SU-DHL-6 (cell line): ENCODE results near the gene CACNG3.

Experiments
- H2AFZ ChIP-seq: fragments of 200-600 bp; sonication (generic); 2 replicates; pipeline ENCODE4 v1.6.1; 2014; ENCODE audit warnings: low read depth, mild to moderate bottlenecking, moderate library complexity, mixed read lengths, antibody characterized with exemption, low read length; ENCODE audit not compliant: severe bottlenecking
- H3F3A ChIP-seq: fragments of 200-600 bp; shearing (Covaris generic); 2 replicates; pipeline ENCODE4 v1.6.0; 2016; ENCODE audit warnings: antibody characterized with exemption, mild to moderate bottlenecking; ENCODE audit not compliant: insufficient read depth
- H3K27ac ChIP-seq: fragments of 200-600 bp; sonication (generic); 2 replicates; pipeline ENCODE4 v1.5.1; 2016; ENCODE audit warnings: low read depth, mild to moderate bottlenecking, low read length, moderate library complexity, mixed read lengths
- H3K27me3 ChIP-seq: fragments of 200-600 bp; sonication (generic), shearing (Covaris generic); 2 replicates; pipeline ENCODE4 v1.6.0; 2014; ENCODE audit warnings: mild to moderate bottlenecking, low read length
- H3K36me3 ChIP-seq: fragments of 200-600 bp; sonication (generic); 2 replicates; pipeline ENCODE4 v1.6.1; 2014; ENCODE audit warnings: mild to moderate bottlenecking, low read length, mixed read lengths
- H3K4me2 ChIP-seq: fragments of 300-600, 200-600 bp; shearing (Covaris generic), sonication (generic); 2 replicates; pipeline ENCODE4 v1.6.0; 2014; ENCODE audit warnings: low read length, low read depth, mild to moderate bottlenecking; ENCODE audit not compliant: poor library complexity, severe bottlenecking
- H3K4me3 ChIP-seq: fragments of 200-600 bp; sonication (generic); 2 replicates; pipeline ENCODE4 v1.5.1; 2014; ENCODE audit warnings: antibody characterized with exemption, low read length, mild to moderate bottlenecking, mixed read lengths; ENCODE audit not compliant: insufficient read depth, poor library complexity, severe bottlenecking
- H3K79me2 ChIP-seq: fragments of 200-600 bp; sonication (generic); 2 replicates; pipeline ENCODE4 v1.6.1; 2014; ENCODE audit warnings: mild to moderate bottlenecking, low read length, moderate library complexity; ENCODE audit not compliant: insufficient read depth
- H3K9ac ChIP-seq: fragments of 200-600 bp; sonication (generic); 2 replicates; pipeline ENCODE4 v1.7.0; 2014; ENCODE audit warnings: mild to moderate bottlenecking, low read length
- H3K9me2 ChIP-seq: fragments of 200-600 bp; sonication (generic); replicated peaks from 2 replicates; pipeline ENCODE4 v1.6.1; 2014; ENCODE audit warnings: low read length; ENCODE audit not compliant: insufficient read depth
- H3K9me3 ChIP-seq: fragments of 200-600 bp; sonication (generic); 2 replicates; pipeline ENCODE4 v1.6.1; 2014; ENCODE audit warnings: low read length, mixed read lengths; ENCODE audit not compliant: insufficient read depth
- H4K20me1 ChIP-seq: fragments of 200-600 bp; sonication (generic); 2 replicates; pipeline ENCODE4 v1.6.1; 2014; ENCODE audit warnings: low read depth, mild to moderate bottlenecking, antibody characterized with exemption, low read length, moderate library complexity, mixed read lengths
- EZH2phosphoT487 ChIP-seq: fragments of 200-600 bp; sonication (generic), shearing (Covaris generic); conservative IDR thresholded peaks from 2 replicates; pipeline ENCODE4 v1.6.1; 2018; ENCODE audit warnings: mild to moderate bottlenecking, antibody characterized with exemption, low read length, moderate library complexity, mixed read lengths
- TF ChIP-seq, protein P1 (sequence below): fragments of 200-600 bp; sonication (generic); IDR thresholded peaks from one replicate; pipeline ENCODE4 v1.5.1; 2017; ENCODE audit warnings: antibody characterized with exemption, mild to moderate bottlenecking, low read length, moderate library complexity; ENCODE audit not compliant: insufficient read depth, poor library complexity, severe bottlenecking

The CACNG3 gene

GRCh38 chr16:24281466-24281865, 25.3 kb downstream of the CACNG3 start:
- Histone ChIP-seq H3F3A (no peaks in the 10 kb centered on the region), H3K9me2 (no peaks in the 10 kb centered on the region), H3K27me3 (no peaks in the 10 kb centered on the region; the same call in 1 of the 2 replicates), H3K79me2 (no peaks in the 10 kb centered on the region), H4K20me1 (no peaks in the 10 kb centered on the region), H3K9me3 (no peaks in the 10 kb centered on the region), H3K4me3 (no peak overlapping the region), H3K9ac (no peak overlapping the region), H2AFZ (no peak overlapping the region), H3K4me2 (no peak overlapping the region), H3K27ac (no peak overlapping the region), H3K36me3 (no peaks in the 10 kb centered on the region)
- TF ChIP-seq, protein P1, sequence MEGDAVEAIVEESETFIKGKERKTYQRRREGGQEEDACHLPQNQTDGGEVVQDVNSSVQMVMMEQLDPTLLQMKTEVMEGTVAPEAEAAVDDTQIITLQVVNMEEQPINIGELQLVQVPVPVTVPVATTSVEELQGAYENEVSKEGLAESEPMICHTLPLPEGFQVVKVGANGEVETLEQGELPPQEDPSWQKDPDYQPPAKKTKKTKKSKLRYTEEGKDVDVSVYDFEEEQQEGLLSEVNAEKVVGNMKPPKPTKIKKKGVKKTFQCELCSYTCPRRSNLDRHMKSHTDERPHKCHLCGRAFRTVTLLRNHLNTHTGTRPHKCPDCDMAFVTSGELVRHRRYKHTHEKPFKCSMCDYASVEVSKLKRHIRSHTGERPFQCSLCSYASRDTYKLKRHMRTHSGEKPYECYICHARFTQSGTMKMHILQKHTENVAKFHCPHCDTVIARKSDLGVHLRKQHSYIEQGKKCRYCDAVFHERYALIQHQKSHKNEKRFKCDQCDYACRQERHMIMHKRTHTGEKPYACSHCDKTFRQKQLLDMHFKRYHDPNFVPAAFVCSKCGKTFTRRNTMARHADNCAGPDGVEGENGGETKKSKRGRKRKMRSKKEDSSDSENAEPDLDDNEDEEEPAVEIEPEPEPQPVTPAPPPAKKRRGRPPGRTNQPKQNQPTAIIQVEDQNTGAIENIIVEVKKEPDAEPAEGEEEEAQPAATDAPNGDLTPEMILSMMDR: no peak
- no peak for TF ChIP-seq EZH2phosphoT487

DNA sequence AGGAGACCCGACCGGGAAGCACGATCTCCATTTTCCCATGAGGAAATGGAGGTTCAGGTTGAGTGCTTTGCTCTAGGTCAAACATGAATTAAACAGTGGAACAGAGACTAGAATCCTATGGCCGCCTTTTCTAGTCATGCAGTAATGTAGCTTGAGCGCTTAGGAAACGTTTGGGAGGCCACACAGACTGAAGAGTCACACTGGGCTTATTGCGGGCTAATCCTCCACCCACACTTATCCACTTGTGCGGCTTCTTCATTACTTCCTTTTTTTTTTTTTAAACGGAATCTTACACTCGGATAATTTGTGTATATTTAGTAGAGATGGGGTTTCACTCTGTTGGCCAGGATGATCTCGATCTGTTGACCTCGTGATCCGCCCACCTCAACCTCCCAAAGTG, 26.0 kb downstream of the CACNG3 start:
- H3K9me2 ChIP-seq: no peaks in the 10 kb centered on the region
- no peaks in the 10 kb centered on the region; the same call in 1 of the 2 replicates for H3K27me3 ChIP-seq
- no peak overlapping the region for H3K4me2 ChIP-seq
- H3K9me3 ChIP-seq: no peaks in the 10 kb centered on the region
- no peak overlapping the region for H3K27ac ChIP-seq
- H3K36me3 ChIP-seq: no peaks in the 10 kb centered on the region
- no peaks in the 10 kb centered on the region for H4K20me1 ChIP-seq
- H3K4me3 ChIP-seq: no peak overlapping the region
- no peaks in the 10 kb centered on the region for H3F3A ChIP-seq
- H3K79me2 ChIP-seq: no peaks in the 10 kb centered on the region
- TF ChIP-seq, protein P1: no peak
- no peak for TF ChIP-seq EZH2phosphoT487
- no peak overlapping the region for H2AFZ ChIP-seq
- H3K9ac ChIP-seq: no peak overlapping the region

GRCh38 chr16:24286741-24287405, 30.7 kb downstream of the CACNG3 start:
- H3K9ac ChIP-seq: no peak overlapping the region
- H3K79me2 ChIP-seq: no peaks in the 10 kb centered on the region
- no peaks in the 10 kb centered on the region for H3F3A ChIP-seq
- H4K20me1 ChIP-seq: no peaks in the 10 kb centered on the region
- no peak overlapping the region for H3K27ac ChIP-seq
- TF ChIP-seq EZH2phosphoT487: no peak
- TF ChIP-seq, protein P1: no peak
- H3K9me2 ChIP-seq: no peaks in the 10 kb centered on the region
- no peaks in the 10 kb centered on the region; the same call in 1 of the 2 replicates for H3K27me3 ChIP-seq
- no peak overlapping the region for H3K4me3 ChIP-seq
- H3K9me3 ChIP-seq: no peaks in the 10 kb centered on the region
- no peak overlapping the region for H3K4me2 ChIP-seq
- H2AFZ ChIP-seq: no peak overlapping the region
- no peaks in the 10 kb centered on the region for H3K36me3 ChIP-seq
